Immature natural killer cell (primary cell): Measurements from ENCODE around the gene RIC3. TPM values are rescaled to one million over a fixed set of nuclear protein-coding genes. Genes with fewer than 3 reads are reported as not detected.

Experiments used
- DNase-seq, 3 donors: peaks; one replicate each; pipeline ENCODE4 v3.0.0; 2022; ENCODE audit warnings: mixed read lengths in 1 of 3
- H3K27ac Mint-ChIP-seq, 6 donors: one replicate each; pipeline ENCODE4 v1.8.0; 2020; ENCODE audit warnings: mixed read lengths in 6 of 6, mild to moderate bottlenecking in 5 of 6, inconsistent platforms in 4 of 6, moderate library complexity in 3 of 6
- H3K27me3 Mint-ChIP-seq, 3 donors: one replicate each; pipeline ENCODE4 v1.8.0; 2020 to 2021; ENCODE audit warnings: low read depth in 3 of 3, mild to moderate bottlenecking in 3 of 3, mixed read lengths in 3 of 3, moderate library complexity in 3 of 3, inconsistent platforms in 1 of 3
- H3K36me3 Mint-ChIP-seq, 3 donors: one replicate each; pipeline ENCODE4 v1.8.0; 2020; ENCODE audit warnings: mixed read lengths in 3 of 3, inconsistent platforms in 2 of 3, mild to moderate bottlenecking in 2 of 3
- H3K4me1 Mint-ChIP-seq, 2 donors: one replicate each; pipeline ENCODE4 v1.8.0; 2020; ENCODE audit warnings: inconsistent platforms in 2 of 2, mild to moderate bottlenecking in 2 of 2, mixed read lengths in 2 of 2, moderate library complexity in 1 of 2
- H3K4me3 Mint-ChIP-seq, 5 donors: one replicate each; pipeline ENCODE4 v1.8.0; 2020; ENCODE audit warnings: mild to moderate bottlenecking in 5 of 5, mixed read lengths in 5 of 5, inconsistent platforms in 3 of 5, moderate library complexity in 3 of 5
- H3K9me3 Mint-ChIP-seq, 6 donors: one replicate each; pipeline ENCODE4 v1.8.0; 2020; ENCODE audit warnings: mild to moderate bottlenecking in 6 of 6, mixed read lengths in 6 of 6, inconsistent platforms in 4 of 6, moderate library complexity in 3 of 6
- polyA plus RNA-seq, 3 donors: library from polyadenylated mRNA; unstranded; fragments of 300-500 nt; fragmentation: Illumina TruSeq; gene quantifications; one replicate each; pipeline ENCODE4 v1.2.3, GENCODE V29; 2021

RIC3 gene
- polyA plus RNA-seq, 3 donors from 2014 or later, result 0.44 TPM; not detected in 2

- no peaks in the 10 kb centered on the region for H3K36me3 Mint-ChIP-seq
- H3K9me3 Mint-ChIP-seq, result no peaks in the 10 kb centered on the region
- peaks cover 4 to 5% of the 10 kb centered on the region in 2 donors for H3K4me1 Mint-ChIP-seq
- H3K27me3 Mint-ChIP-seq, result peaks cover 4 to 15% (median 7%) of the 10 kb centered on the region in 3 donors
- DNase-seq, result no peak
- H3K27ac Mint-ChIP-seq, result no peak overlapping the region
- H3K4me3 Mint-ChIP-seq, result no peak overlapping the region
Observed at GRCh38 chr11:8202516-8203413, 33.9 kb upstream of the RIC3 start.

GRCh38 chr11:8201644-8202365 lies 33.0 kb upstream of the RIC3 start:
- no peak overlapping the region for H3K27ac Mint-ChIP-seq
- DNase-seq, result no peak
- peaks cover 2 to 3% of the 10 kb centered on the region in 2 donors for H3K4me1 Mint-ChIP-seq
- H3K9me3 Mint-ChIP-seq, result no peaks in the 10 kb centered on the region
- H3K27me3 Mint-ChIP-seq, result peaks cover 2 to 13% (median 7%) of the 10 kb centered on the region in 3 donors
- no peak overlapping the region for H3K4me3 Mint-ChIP-seq
- H3K36me3 Mint-ChIP-seq, result no peaks in the 10 kb centered on the region

- Mint-ChIP-seq H3K4me1 (no peaks in the 10 kb centered on the region), H3K9me3 (no peaks in the 10 kb centered on the region), H3K27ac (no peak overlapping the region), H3K36me3 (no peaks in the 10 kb centered on the region), H3K4me3 (no peak overlapping the region), H3K27me3 (peaks cover 0 to 8% (median 7%) of the 10 kb centered on the region in 3 donors)
- no peak for DNase-seq
Observed at GRCh38 chr11:8199676-8200075, 30.9 kb upstream of the RIC3 start.

- H3K9me3 Mint-ChIP-seq, result no peaks in the 10 kb centered on the region
- H3K27ac Mint-ChIP-seq, result no peak overlapping the region
- no peak for DNase-seq
- no peaks in the 10 kb centered on the region for H3K36me3 Mint-ChIP-seq
- no peak overlapping the region for H3K4me3 Mint-ChIP-seq
- H3K4me1 Mint-ChIP-seq, result no peaks in the 10 kb centered on the region
- peaks cover 0 to 10% (median 8%) of the 10 kb centered on the region in 3 donors for H3K27me3 Mint-ChIP-seq
Observed at GRCh38 chr11:8196749-8197148, 27.9 kb upstream of the RIC3 start.

- no peaks in the 10 kb centered on the region for H3K4me1 Mint-ChIP-seq
- peaks cover 4 to 12% (median 7%) of the 10 kb centered on the region in 3 donors for H3K27me3 Mint-ChIP-seq
- no peak overlapping the region for H3K4me3 Mint-ChIP-seq
- no peak overlapping the region for H3K27ac Mint-ChIP-seq
- no peaks in the 10 kb centered on the region for H3K36me3 Mint-ChIP-seq
- no peak for DNase-seq
- no peaks in the 10 kb centered on the region for H3K9me3 Mint-ChIP-seq
Observed at GRCh38 chr11:8194956-8195355, 26.1 kb upstream of the RIC3 start.

- DNase-seq, result no peak
- no peak overlapping the region for H3K27ac Mint-ChIP-seq
- peaks cover 4 to 15% (median 8%) of the 10 kb centered on the region in 3 donors for H3K27me3 Mint-ChIP-seq
- no peaks in the 10 kb centered on the region for H3K4me1 Mint-ChIP-seq
- H3K9me3 Mint-ChIP-seq, result no peaks in the 10 kb centered on the region
- H3K4me3 Mint-ChIP-seq, result no peak overlapping the region
- H3K36me3 Mint-ChIP-seq, result no peaks in the 10 kb centered on the region
Observed at GRCh38 chr11:8192896-8193209, 24.0 kb upstream of the RIC3 start.

GRCh38 chr11:8192016-8192895 lies 23.4 kb upstream of the RIC3 start:
- DNase-seq, result peak in 1 of 3 donors; percentile 11
- no peaks in the 10 kb centered on the region for H3K36me3 Mint-ChIP-seq

GRCh38 chr11:8190431-8190830 lies 21.6 kb upstream of the RIC3 start:
- no peaks in the 10 kb centered on the region for H3K36me3 Mint-ChIP-seq
- H3K9me3 Mint-ChIP-seq, result peaks cover 0 to 1% (median 0%) of the 10 kb centered on the region in 6 donors
- no peaks in the 10 kb centered on the region for H3K4me1 Mint-ChIP-seq
- no peak overlapping the region for H3K27ac Mint-ChIP-seq
- DNase-seq, result no peak
- no peak overlapping the region for H3K4me3 Mint-ChIP-seq
- peaks cover 4 to 10% (median 8%) of the 10 kb centered on the region in 3 donors for H3K27me3 Mint-ChIP-seq

More at GRCh38 chr11:8192016-8192895, 23.4 kb upstream of the RIC3 start:
- Mint-ChIP-seq H3K4me3 (no peak overlapping the region), H3K27me3 (peaks cover 4 to 15% (median 8%) of the 10 kb centered on the region in 3 donors), H3K4me1 (no peaks in the 10 kb centered on the region), H3K9me3 (no peaks in the 10 kb centered on the region), H3K27ac (no peak overlapping the region)

GRCh38 chr11:8186429-8186828 lies 17.6 kb upstream of the RIC3 start:
- Mint-ChIP-seq H3K4me1 (no peaks in the 10 kb centered on the region), H3K9me3 (peaks cover 0 to 1% (median 0%) of the 10 kb centered on the region in 6 donors), H3K4me3 (no peak overlapping the region), H3K27me3 (peaks cover 4 to 8% (median 7%) of the 10 kb centered on the region in 3 donors), H3K27ac (no peak overlapping the region), H3K36me3 (no peaks in the 10 kb centered on the region)
- DNase-seq, result no peak

GRCh38 chr11:8183111-8183510 lies 14.3 kb upstream of the RIC3 start:
- Mint-ChIP-seq H3K27me3 (peaks cover 0 to 6% (median 6%) of the 10 kb centered on the region in 3 donors), H3K4me3 (no peak overlapping the region), H3K36me3 (no peaks in the 10 kb centered on the region), H3K9me3 (peaks cover 0 to 1% (median 0%) of the 10 kb centered on the region in 6 donors), H3K27ac (no peak overlapping the region), H3K4me1 (no peaks in the 10 kb centered on the region)
- DNase-seq, result no peak

GRCh38 chr11:8180469-8180868 lies 11.6 kb upstream of the RIC3 start:
- Mint-ChIP-seq H3K4me3 (no peak overlapping the region), H3K9me3 (peaks cover 0 to 2% (median 0%) of the 10 kb centered on the region in 6 donors), H3K36me3 (no peaks in the 10 kb centered on the region), H3K27me3 (peaks cover 0 to 4% (median 3%) of the 10 kb centered on the region in 3 donors), H3K27ac (no peak overlapping the region), H3K4me1 (no peaks in the 10 kb centered on the region)
- no peak for DNase-seq

- Mint-ChIP-seq H3K27me3 (peaks cover 3 to 5% (median 4%) of the 10 kb centered on the region in 3 donors), H3K9me3 (peaks cover 0 to 2% (median 0%) of the 10 kb centered on the region in 6 donors), H3K27ac (no peak overlapping the region), H3K4me1 (no peaks in the 10 kb centered on the region), H3K4me3 (no peak overlapping the region), H3K36me3 (no peaks in the 10 kb centered on the region)
- no peak for DNase-seq
Observed at GRCh38 chr11:8178297-8178696, 9.5 kb upstream of the RIC3 start.

- DNase-seq, result no peak
- H3K36me3 Mint-ChIP-seq, result no peaks in the 10 kb centered on the region
- no peak overlapping the region for H3K27ac Mint-ChIP-seq
- no peaks in the 10 kb centered on the region for H3K4me1 Mint-ChIP-seq
- H3K9me3 Mint-ChIP-seq, result peaks cover 0 to 2% (median 0%) of the 10 kb centered on the region in 6 donors
- H3K4me3 Mint-ChIP-seq, result no peak overlapping the region
- H3K27me3 Mint-ChIP-seq, result peaks cover 2 to 7% (median 3%) of the 10 kb centered on the region in 3 donors
Observed at GRCh38 chr11:8177136-8177535, 8.3 kb upstream of the RIC3 start.
